ENCODE data around the gene FXYD5. TPM values are rescaled to one million over a fixed set of nuclear protein-coding genes. Genes with fewer than 3 reads are reported as not detected.

Gene FXYD5
- total and polyA plus RNA-seq, 2 donors (not counting 3 experiments of a cell fraction or from before 2014, with no cell fraction given): 223 to 290 TPM

GRCh38 chr19:35136977-35137702, 17.4 kb upstream of the FXYD5 start:
- Histone ChIP-seq H3K36me3 (ENCODE audit: control insufficient read depth in 2 of 2, extremely low read depth in 1 of 2, insufficient read depth in 2 of 2, low read length in 2 of 2) (no peaks in the 10 kb centered on the region), H3K27ac (ENCODE audit: insufficient read depth, low read depth, low read length) (no peak overlapping the region), H3K27me3 (ENCODE audit: control insufficient read depth in 2 of 2, insufficient read depth in 2 of 2, low read length in 2 of 2) (peaks cover 0 to 2% of the 10 kb centered on the region in 2 experiments), H3K9me3 (replicated peaks; ENCODE audit: control insufficient read depth, insufficient read depth, low read length) (no peaks in the 10 kb centered on the region), H3K9ac (replicated peaks; ENCODE audit: extremely low read depth, insufficient read depth, low read length) (no peak overlapping the region), H3K79me2 (ENCODE audit: control insufficient read depth, insufficient read depth, low read length) (no peaks in the 10 kb centered on the region), H3K4me3 (replicated peaks in 1 of 3; ENCODE audit: insufficient read depth in 1 of 3, low read depth in 1 of 3, low read length in 3 of 3) (no peak overlapping the region), H3K4me2 (ENCODE audit: insufficient read depth, low read length) (no peak overlapping the region), H4K20me1 (replicated peaks; ENCODE audit: control insufficient read depth, extremely low read depth, insufficient read depth, low read length) (no peaks in the 10 kb centered on the region), H3K9me1 (replicated peaks; ENCODE audit: control insufficient read depth, extremely low read depth, insufficient read depth, low read length) (no peaks in the 10 kb centered on the region), H2AFZ (ENCODE audit: low read depth, low read length) (no peak overlapping the region), H3K4me1 (ENCODE audit: control insufficient read depth, extremely low read depth, insufficient read depth, low read length) (peaks cover 7% of the 10 kb centered on the region)
- no peak for DNase-seq (ENCODE audit: low read depth, low spot score)
- no peak for TF ChIP-seq MYC (IDR thresholded peaks at IDR 0.05; ENCODE audit: low read depth, low read length)
- no peak for TF ChIP-seq JUN (IDR thresholded peaks at IDR 0.05; ENCODE audit: borderline replicate concordance, insufficient read depth, insufficient read length, low read depth)
- no peak for FAIRE-seq
- dilution Hi-C loops (cut with MboI; ENCODE audit: extremely low pct_ligation_motif_present, low sequenced_read_pairs) (no loop called here), intact Hi-C loops (cut with micrococcal nuclease) (no loop called here)
- ChIA-PET POLR2A (no interaction called here), CTCF (interaction anchor here (2.0 to 4.8 kb wide), 5 partner anchors 9 to 93 kb away, joined by 5 to 52 read pairs (median 17); partner anchors contain the start of gene FXYD5)
- no TSS peak for BruUV-seq (replicated peaks)

- dilution Hi-C loops (cut with MboI; ENCODE audit: extremely low pct_ligation_motif_present, low sequenced_read_pairs) (no loop called here), intact Hi-C loops (cut with micrococcal nuclease) (no loop called here)
- H3K9me3 ChIP-seq (replicated peaks; ENCODE audit: control insufficient read depth, insufficient read depth, low read length): no peaks in the 10 kb centered on the region
- BruUV-seq (replicated peaks): no TSS peak
- H4K20me1 ChIP-seq (replicated peaks; ENCODE audit: control insufficient read depth, extremely low read depth, insufficient read depth, low read length): no peaks in the 10 kb centered on the region
- no peak within 1 kb of the TSS for H2AFZ ChIP-seq (ENCODE audit: low read depth, low read length)
- no peak for TF ChIP-seq FOS (IDR thresholded peaks at IDR 0.05; ENCODE audit: borderline replicate concordance, insufficient read depth, low read length)
- no peak for TF ChIP-seq EZH2 (IDR thresholded peaks at IDR 0.05; ENCODE audit: borderline replicate concordance, low read depth, low read length, severe bottlenecking)
- TF ChIP-seq, protein P1, sequence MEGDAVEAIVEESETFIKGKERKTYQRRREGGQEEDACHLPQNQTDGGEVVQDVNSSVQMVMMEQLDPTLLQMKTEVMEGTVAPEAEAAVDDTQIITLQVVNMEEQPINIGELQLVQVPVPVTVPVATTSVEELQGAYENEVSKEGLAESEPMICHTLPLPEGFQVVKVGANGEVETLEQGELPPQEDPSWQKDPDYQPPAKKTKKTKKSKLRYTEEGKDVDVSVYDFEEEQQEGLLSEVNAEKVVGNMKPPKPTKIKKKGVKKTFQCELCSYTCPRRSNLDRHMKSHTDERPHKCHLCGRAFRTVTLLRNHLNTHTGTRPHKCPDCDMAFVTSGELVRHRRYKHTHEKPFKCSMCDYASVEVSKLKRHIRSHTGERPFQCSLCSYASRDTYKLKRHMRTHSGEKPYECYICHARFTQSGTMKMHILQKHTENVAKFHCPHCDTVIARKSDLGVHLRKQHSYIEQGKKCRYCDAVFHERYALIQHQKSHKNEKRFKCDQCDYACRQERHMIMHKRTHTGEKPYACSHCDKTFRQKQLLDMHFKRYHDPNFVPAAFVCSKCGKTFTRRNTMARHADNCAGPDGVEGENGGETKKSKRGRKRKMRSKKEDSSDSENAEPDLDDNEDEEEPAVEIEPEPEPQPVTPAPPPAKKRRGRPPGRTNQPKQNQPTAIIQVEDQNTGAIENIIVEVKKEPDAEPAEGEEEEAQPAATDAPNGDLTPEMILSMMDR (IDR thresholded peaks at IDR 0.05; ENCODE audit: extremely low read depth in 1 of 2, insufficient read depth in 1 of 2, low read depth in 1 of 2, low read length in 2 of 2): no peak
- TF ChIP-seq POLR2AphosphoS5 (IDR thresholded peaks at IDR 0.05; ENCODE audit: insufficient read depth, low read depth, low read length): no peak
- no peak for TF ChIP-seq POLR2A (IDR thresholded peaks at IDR 0.05; ENCODE audit: low read depth, low read length)
- H3K4me1 ChIP-seq (ENCODE audit: control insufficient read depth, extremely low read depth, insufficient read depth, low read length): peaks cover 11% of the 10 kb centered on the region
- H3K9ac ChIP-seq (replicated peaks; ENCODE audit: extremely low read depth, insufficient read depth, low read length): no peak within 1 kb of the TSS
- CTCF ChIA-PET: interaction anchor here (4.8 kb wide), 1 partner anchor 71 kb away, joined by 52 read pairs; no protein-coding TSS in a partner anchor
- H3K79me2 ChIP-seq (ENCODE audit: control insufficient read depth, insufficient read depth, low read length): no peaks in the 10 kb centered on the region
- POLR2A ChIA-PET: no interaction called here
- DNase-seq (ENCODE audit: low read depth, low spot score) (no peak), FAIRE-seq (no peak)
- no peak within 1 kb of the TSS for H3K4me2 ChIP-seq (ENCODE audit: insufficient read depth, low read length)
- H3K9me1 ChIP-seq (replicated peaks; ENCODE audit: control insufficient read depth, extremely low read depth, insufficient read depth, low read length): no peaks in the 10 kb centered on the region
- H3K27me3 ChIP-seq (ENCODE audit: control insufficient read depth in 2 of 2, insufficient read depth in 2 of 2, low read length in 2 of 2): peaks cover 5 to 7% of the 10 kb centered on the region in 2 experiments
- H3K4me3 ChIP-seq (replicated peaks in 1 of 3; ENCODE audit: insufficient read depth in 1 of 3, low read depth in 1 of 3, low read length in 3 of 3): no peak within 1 kb of the TSS
- no peak within 1 kb of the TSS for H3K27ac ChIP-seq (ENCODE audit: insufficient read depth, low read depth, low read length)
- no peaks in the 10 kb centered on the region for H3K36me3 ChIP-seq (ENCODE audit: control insufficient read depth in 2 of 2, extremely low read depth in 1 of 2, insufficient read depth in 2 of 2, low read length in 2 of 2)
These were observed 16.1 kb upstream of the FXYD5 start, which contains the start of gene FXYD1 for GRCh38 chr19:35138305-35138892. Gene FXYD1 (plus strand): TSS chr19:35138824. CDS start chr19:35140080, 1,256 bp downstream.

All from endothelial cell of umbilical vein (primary cell).